ENCODE results near the gene CYP2S1.

The CYP2S1 gene

GRCh38 chr19:41206456-41206855, 13.4 kb downstream of the CYP2S1 start:
- TF ChIP-seq REST (IDR thresholded peaks at IDR 0.05; ENCODE audit: insufficient replicate concordance, low read depth) (no peak), SPI1 (IDR thresholded peaks at IDR 0.05; ENCODE audit: borderline replicate concordance, low read depth) (no peak), GABPA (IDR thresholded peaks at IDR 0.05; ENCODE audit: low read depth) (no peak)
- no peak overlapping the region for H3K27ac ChIP-seq (replicated peaks)
- DNase-seq (ENCODE audit: low read depth in 1 of 2, low spot score in 1 of 2): no peak
- H3K4me3 ChIP-seq (replicated peaks; ENCODE audit: insufficient read depth, low read length): no peak overlapping the region
- H3K27me3 ChIP-seq (ENCODE audit: insufficient read depth, poor library complexity, severe bottlenecking): no peaks in the 10 kb centered on the region

- H3K27ac ChIP-seq (replicated peaks): no peak overlapping the region
- DNase-seq (ENCODE audit: low read depth in 1 of 2, low spot score in 1 of 2): no peak
- TF ChIP-seq CTCF (IDR thresholded peaks at IDR 0.05; ENCODE audit: insufficient read depth, low read length): no peak
- TF ChIP-seq POLR2AphosphoS5 (IDR thresholded peaks at IDR 0.05; ENCODE audit: low read depth): no peak
- no peak for TF ChIP-seq REST (IDR thresholded peaks at IDR 0.05; ENCODE audit: insufficient replicate concordance, low read depth)
- TF ChIP-seq SPI1 (IDR thresholded peaks at IDR 0.05; ENCODE audit: borderline replicate concordance, low read depth): no peak
- no peak for TF ChIP-seq GABPA (IDR thresholded peaks at IDR 0.05; ENCODE audit: low read depth)
- H3K27me3 ChIP-seq (ENCODE audit: insufficient read depth, poor library complexity, severe bottlenecking): no peaks in the 10 kb centered on the region
- no peak overlapping the region for H3K4me3 ChIP-seq (replicated peaks; ENCODE audit: insufficient read depth, low read length)
Measured at GRCh38 chr19:41206926-41207750, 14.1 kb downstream of the CYP2S1 start.

- Histone ChIP-seq H3K27ac (replicated peaks) (no peak overlapping the region), H3K27me3 (ENCODE audit: insufficient read depth, poor library complexity, severe bottlenecking) (peaks cover 10% of the 10 kb centered on the region), H3K4me3 (replicated peaks; ENCODE audit: insufficient read depth, low read length) (no peak overlapping the region)
- no peak for DNase-seq (ENCODE audit: low read depth in 1 of 2, low spot score in 1 of 2)
- TF ChIP-seq SPI1 (IDR thresholded peaks at IDR 0.05; ENCODE audit: borderline replicate concordance, low read depth) (no peak), CTCF (IDR thresholded peaks at IDR 0.05; ENCODE audit: insufficient read depth, low read length) (no peak), REST (IDR thresholded peaks at IDR 0.05; ENCODE audit: insufficient replicate concordance, low read depth) (no peak), GABPA (IDR thresholded peaks at IDR 0.05; ENCODE audit: low read depth) (no peak), POLR2AphosphoS5 (IDR thresholded peaks at IDR 0.05; ENCODE audit: low read depth) (no peak)
Measured at GRCh38 chr19:41214161-41214560, 21.1 kb downstream of the CYP2S1 start.
